ENCODE results near the gene EPC2.

GRCh38 chr2:148664229-148664628, 19.7 kb downstream of the EPC2 start:
- TF ChIP-seq, protein P1, sequence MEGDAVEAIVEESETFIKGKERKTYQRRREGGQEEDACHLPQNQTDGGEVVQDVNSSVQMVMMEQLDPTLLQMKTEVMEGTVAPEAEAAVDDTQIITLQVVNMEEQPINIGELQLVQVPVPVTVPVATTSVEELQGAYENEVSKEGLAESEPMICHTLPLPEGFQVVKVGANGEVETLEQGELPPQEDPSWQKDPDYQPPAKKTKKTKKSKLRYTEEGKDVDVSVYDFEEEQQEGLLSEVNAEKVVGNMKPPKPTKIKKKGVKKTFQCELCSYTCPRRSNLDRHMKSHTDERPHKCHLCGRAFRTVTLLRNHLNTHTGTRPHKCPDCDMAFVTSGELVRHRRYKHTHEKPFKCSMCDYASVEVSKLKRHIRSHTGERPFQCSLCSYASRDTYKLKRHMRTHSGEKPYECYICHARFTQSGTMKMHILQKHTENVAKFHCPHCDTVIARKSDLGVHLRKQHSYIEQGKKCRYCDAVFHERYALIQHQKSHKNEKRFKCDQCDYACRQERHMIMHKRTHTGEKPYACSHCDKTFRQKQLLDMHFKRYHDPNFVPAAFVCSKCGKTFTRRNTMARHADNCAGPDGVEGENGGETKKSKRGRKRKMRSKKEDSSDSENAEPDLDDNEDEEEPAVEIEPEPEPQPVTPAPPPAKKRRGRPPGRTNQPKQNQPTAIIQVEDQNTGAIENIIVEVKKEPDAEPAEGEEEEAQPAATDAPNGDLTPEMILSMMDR (IDR thresholded peaks at IDR 0.05; ENCODE audit: low read depth, low read length, poor library complexity, severe bottlenecking): no peak
- TF ChIP-seq EZH2phosphoT487 (IDR thresholded peaks at IDR 0.05; ENCODE audit: borderline replicate concordance, low read length): no peak
